Heart left ventricle (tissue), 16 donors: ENCODE results near the gene UGT2B10. TPM values are rescaled to one million over a fixed set of nuclear protein-coding genes. Genes with fewer than 3 reads are reported as not detected.
"Not testable (repeated sequence)": the region's sequence is repeated elsewhere in the genome, so short reads cannot be mapped to it uniquely, and the experiment has no call there.

Source experiments
- ATAC-seq, 4 donors: fragments of 200-7000 bp; cut with Tn5 transposase; one replicate each; pipeline ENCODE4 v1.9.1; 2020 to 2022; ENCODE audit warnings: moderate library complexity in 4 of 4, mild to moderate bottlenecking in 3 of 4, moderate number of reproducible peaks in 1 of 4
- DNase-seq, 5 donors: peaks; one replicate each; pipeline ENCODE4 v3.0.0-alpha.2; 2020
- H3K27ac ChIP-seq, 12 donors: fragments of 200-600 bp; sonication (generic) in 4 of 12; one replicate each; pipeline versions ENCODE4 v1.5.0 to v1.8.0; 2016 to 2022; ENCODE audit warnings: mild to moderate bottlenecking in 2 of 12
- H3K27me3 ChIP-seq, 9 donors: fragments of 200-600 bp; sonication (generic) in 2 of 9; one replicate each; pipeline versions ENCODE4 v1.5.1 to v1.8.0; 2016 to 2022; ENCODE audit warnings: mild to moderate bottlenecking in 3 of 9
- H3K36me3 ChIP-seq, 9 donors: fragments of 200-600 bp; sonication (generic) in 2 of 9; one replicate each; pipeline versions ENCODE4 v1.5.0 to v1.8.0; 2018 to 2022; ENCODE audit warnings: mild to moderate bottlenecking in 2 of 9
- H3K4me1 ChIP-seq, 12 donors: fragments of 200-600 bp; sonication (generic) in 4 of 12; one replicate each; pipeline versions ENCODE4 v1.5.0 to v1.8.0; 2016 to 2022; ENCODE audit warnings: mild to moderate bottlenecking in 3 of 12
- H3K4me3 ChIP-seq, 12 donors: fragments of 200-600 bp; sonication (generic) in 4 of 12; one replicate each; pipeline versions ENCODE4 v1.5.0 to v1.8.0; 2017 to 2022; ENCODE audit warnings: mild to moderate bottlenecking in 9 of 12, moderate library complexity in 4 of 12
- H3K9me3 ChIP-seq, 12 donors: fragments of 200-600 bp; sonication (generic) in 4 of 12; one replicate each; pipeline versions ENCODE4 v1.5.0 to v1.8.0; 2016 to 2022; ENCODE audit warnings: mild to moderate bottlenecking in 1 of 12
- POLR2A ChIP-seq, 2 donors: fragments of 450-650 bp; IDR thresholded peaks; one replicate each; pipeline ENCODE4 v1.6.1; 2017; ENCODE audit warnings: antibody characterized with exemption in 2 of 2, mild to moderate bottlenecking in 2 of 2, moderate library complexity in 2 of 2
- WGBS, 4 donors: extraction: QIAGEN DNeasy Blood & Tissue Kit in 2 of 4; methylation state at CpG; one replicate each; pipeline versions ENCODE4 v1.1.5 to v1.1.7; 2013 to 2018; 5-methylcytosine and 5-hydroxymethylcytosine counted together
- intact Hi-C, 10 donors: fragments of 100-400 bp; cut with DNase I; formaldehyde crosslinking; loops; one replicate each; pipeline versions ENCODE4 v1.11.1 to v1.14.2; 2022
- polyA plus RNA-seq, 2 donors: library from polyadenylated mRNA; stranded (reverse); fragments of 200-250 nt; gene quantifications; one replicate each; pipeline ENCODE4 v1.2.3, GENCODE V29; 2013
- total RNA-seq, 9 donors: library from RNA; depleted of rRNA in 2 of 9; stranded (reverse); fragments of >200 nt in 2 of 9; fragmentation: NEBNext Ultra II Directional in 3 of 9; extraction: Animal tissue kit (Norgen Biotek cat#: 25700) in 3 of 9; gene quantifications; one replicate each; pipeline versions ENCODE4 v1.1.0 to v1.2.4, GENCODE V29; 2016 to 2023
- TF ChIP-seq, protein P1 (sequence below), 12 donors: fragments of 200-600 bp; sonication (generic) in 4 of 12; IDR thresholded peaks; one replicate each; pipeline versions ENCODE4 v1.5.0 to v1.8.0; 2018 to 2022; ENCODE audit warnings: antibody characterized with exemption in 12 of 12, mild to moderate bottlenecking in 5 of 12
- donor health status: ischemic (EF 13 %, LVEDD 7.1; RV severe dilation, severe dysfunction).
- donor health status: healthy with polysubstance abuse.
- donor health status: DM: no; HTN: yes; CAD: no.
- donor health status: DM: no; HTN: no; CAD: no.
- donor health status: ischemic (EF 25% LVEDD 6.9; RV normal size, moderate dysfunction).
- donor health status: ischemic (EF 25% LVEDD 5.7; RV mildly dilated, moderate dysfunction).
- donor health status: healthy.
- donor health status: DM: yes; HTN: yes; CAD: no.
- donor health status: ischemic (EF 35%, LVEDD 5.7; RV mildly dilated, moderate dysfunction).
- donor health status: nonischemic (EF 11% LVEDD 7.7; RV severe dilation, severe dysfunction).
- donor health status: DM: yes; HTN: yes; CAD: no.
- donor health status: PGD.
- donor health status: ischemic (EF 29% LVEDD 5.4; RV normal size, mild dysfunction).
- donor health status: nonischemic (EF 23%, LVEDD 6.1; RV moderate dilation, normal function).

The UGT2B10 gene
- total and polyA plus RNA-seq, 11 donors = not detected

- Histone ChIP-seq H3K27me3 (no peaks in the 10 kb centered on the region), H3K27ac (no peak overlapping the region), H3K9me3 (no peaks in the 10 kb centered on the region), H3K4me1 (no peaks in the 10 kb centered on the region), H3K36me3 (no peaks in the 10 kb centered on the region), H3K4me3 (no peak overlapping the region)
- TF ChIP-seq, protein P1, sequence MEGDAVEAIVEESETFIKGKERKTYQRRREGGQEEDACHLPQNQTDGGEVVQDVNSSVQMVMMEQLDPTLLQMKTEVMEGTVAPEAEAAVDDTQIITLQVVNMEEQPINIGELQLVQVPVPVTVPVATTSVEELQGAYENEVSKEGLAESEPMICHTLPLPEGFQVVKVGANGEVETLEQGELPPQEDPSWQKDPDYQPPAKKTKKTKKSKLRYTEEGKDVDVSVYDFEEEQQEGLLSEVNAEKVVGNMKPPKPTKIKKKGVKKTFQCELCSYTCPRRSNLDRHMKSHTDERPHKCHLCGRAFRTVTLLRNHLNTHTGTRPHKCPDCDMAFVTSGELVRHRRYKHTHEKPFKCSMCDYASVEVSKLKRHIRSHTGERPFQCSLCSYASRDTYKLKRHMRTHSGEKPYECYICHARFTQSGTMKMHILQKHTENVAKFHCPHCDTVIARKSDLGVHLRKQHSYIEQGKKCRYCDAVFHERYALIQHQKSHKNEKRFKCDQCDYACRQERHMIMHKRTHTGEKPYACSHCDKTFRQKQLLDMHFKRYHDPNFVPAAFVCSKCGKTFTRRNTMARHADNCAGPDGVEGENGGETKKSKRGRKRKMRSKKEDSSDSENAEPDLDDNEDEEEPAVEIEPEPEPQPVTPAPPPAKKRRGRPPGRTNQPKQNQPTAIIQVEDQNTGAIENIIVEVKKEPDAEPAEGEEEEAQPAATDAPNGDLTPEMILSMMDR (IDR thresholded peaks at IDR 0.05) = no peak
- TF ChIP-seq POLR2A (IDR thresholded peaks at IDR 0.05) = no peak
- intact Hi-C loops = no loop called here
- WGBS, 4 donors = 72 to 85% (median 81%) methylated on average over 2 of the region's 2 CpGs
- DNase-seq = no peak
- ATAC-seq = no peak
These were observed 1.6 kb downstream of the UGT2B10 start for GRCh38 chr4:68817386-68817785.

- intact Hi-C loops, DNase-seq, ATAC-seq, H3K27me3 ChIP-seq, H3K4me1 ChIP-seq, H3K9me3 ChIP-seq, H3K27ac ChIP-seq, H3K36me3 ChIP-seq, H3K4me3 ChIP-seq: not testable (repeated sequence)
- 70 to 77% (median 73%) methylated on average over 3 of the region's 3 CpGs for WGBS, 4 donors
These were observed 2.3 kb downstream of the UGT2B10 start for GRCh38 chr4:68818030-68818462.

- H3K36me3 ChIP-seq = no peaks in the 10 kb centered on the region
- H3K4me1 ChIP-seq = no peaks in the 10 kb centered on the region
- TF ChIP-seq, protein P1 (IDR thresholded peaks at IDR 0.05) = no peak
- no peak for TF ChIP-seq POLR2A (IDR thresholded peaks at IDR 0.05)
- no peaks in the 10 kb centered on the region for H3K9me3 ChIP-seq
- no peak overlapping the region for H3K4me3 ChIP-seq
- DNase-seq (no peak), ATAC-seq (no peak)
- no peaks in the 10 kb centered on the region for H3K27me3 ChIP-seq
- intact Hi-C loops = no loop called here
- no peak overlapping the region for H3K27ac ChIP-seq
These were observed 15.8 kb downstream of the UGT2B10 start for GRCh38 chr4:68831642-68832041.

DNA sequence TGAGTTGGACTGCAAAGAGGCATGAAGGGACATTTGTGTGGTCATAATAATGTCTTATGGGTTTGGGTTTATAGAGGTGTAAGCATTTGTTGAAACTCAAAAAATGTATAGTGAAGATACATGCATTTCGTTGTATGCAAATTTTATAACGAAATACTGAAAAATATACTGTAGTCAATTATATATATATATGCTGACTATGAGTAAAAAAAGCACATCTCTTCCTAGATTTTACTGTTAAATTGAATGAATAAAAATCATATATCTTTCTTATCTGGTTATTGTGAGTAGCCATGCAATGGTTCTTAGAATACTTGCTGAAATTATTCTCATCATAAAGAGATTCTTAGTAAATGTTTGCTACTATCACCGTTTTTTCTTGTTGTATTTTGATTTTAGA is 34.5 kb downstream of the UGT2B10 start:
- H3K9me3 ChIP-seq = peaks cover 0 to 10% (median 0%) of the 10 kb centered on the region in 12 donors
- 42 to 65% (median 53%) methylated on average over 3 of the region's 3 CpGs for WGBS, 4 donors
- ATAC-seq = no peak
- intact Hi-C loops = no loop called here
- no peak overlapping the region for H3K4me3 ChIP-seq
- no peaks in the 10 kb centered on the region for H3K36me3 ChIP-seq
- H3K4me1 ChIP-seq = no peaks in the 10 kb centered on the region
- H3K27ac ChIP-seq = no peak overlapping the region
- no peaks in the 10 kb centered on the region for H3K27me3 ChIP-seq
- TF ChIP-seq, protein P1 (IDR thresholded peaks at IDR 0.05) = no peak
- TF ChIP-seq POLR2A (IDR thresholded peaks at IDR 0.05) = no peak
- no peak for DNase-seq

DNA sequence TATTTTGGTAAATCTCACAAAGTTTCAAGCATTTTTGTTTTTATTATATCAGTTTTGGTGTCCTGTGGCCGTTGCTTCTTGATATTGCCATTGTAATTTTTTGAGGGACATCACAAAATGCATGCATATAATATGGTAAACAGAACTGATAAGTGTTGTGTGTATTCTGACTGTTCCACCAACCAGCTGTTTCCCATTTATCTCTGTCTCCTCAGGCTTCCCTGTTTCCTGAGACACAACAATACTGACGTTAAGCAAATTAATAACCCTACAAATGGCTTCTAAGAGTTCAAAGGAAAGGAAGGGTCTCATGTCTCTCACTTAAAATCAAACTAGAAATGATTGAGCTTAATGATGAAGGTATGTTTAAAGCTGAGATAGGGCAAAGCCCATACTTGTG is 40.0 kb downstream of the UGT2B10 start:
- Histone ChIP-seq H3K36me3 (no peaks in the 10 kb centered on the region), H3K27ac (no peak overlapping the region), H3K4me3 (no peak overlapping the region), H3K27me3 (no peaks in the 10 kb centered on the region), H3K9me3 (peaks cover 0 to 23% (median 8%) of the 10 kb centered on the region in 12 donors), H3K4me1 (no peaks in the 10 kb centered on the region)
- WGBS, 4 donors = 28 to 42% (median 37%) methylated on average over 2 of the region's 2 CpGs
- intact Hi-C loops = no loop called here
- DNase-seq = no peak
- no peak for ATAC-seq
- TF ChIP-seq, protein P1 (IDR thresholded peaks at IDR 0.05) = no peak
- no peak for TF ChIP-seq POLR2A (IDR thresholded peaks at IDR 0.05)
